HG02885 (cell line): Measurements from ENCODE around the gene KDM2A.
A peak's percentile ranks its signal among the peaks of the same experiment; 100 is the strongest.
"Not testable (repeated sequence)": the region's sequence is repeated elsewhere in the genome, so short reads cannot be mapped to it uniquely, and the experiment has no call there.

Source experiments
- ATAC-seq: cut with Tn5 transposase; IDR thresholded peaks from one replicate; pipeline ENCODE4 v1.9.1; 2021; ENCODE audit warnings: mild to moderate bottlenecking; ENCODE audit not compliant: unreplicated experiment, poor library complexity

Gene KDM2A

GRCh38 chr11:67255864-67256263 lies 136.8 kb downstream of the KDM2A start:
- no peak for ATAC-seq

DNA sequence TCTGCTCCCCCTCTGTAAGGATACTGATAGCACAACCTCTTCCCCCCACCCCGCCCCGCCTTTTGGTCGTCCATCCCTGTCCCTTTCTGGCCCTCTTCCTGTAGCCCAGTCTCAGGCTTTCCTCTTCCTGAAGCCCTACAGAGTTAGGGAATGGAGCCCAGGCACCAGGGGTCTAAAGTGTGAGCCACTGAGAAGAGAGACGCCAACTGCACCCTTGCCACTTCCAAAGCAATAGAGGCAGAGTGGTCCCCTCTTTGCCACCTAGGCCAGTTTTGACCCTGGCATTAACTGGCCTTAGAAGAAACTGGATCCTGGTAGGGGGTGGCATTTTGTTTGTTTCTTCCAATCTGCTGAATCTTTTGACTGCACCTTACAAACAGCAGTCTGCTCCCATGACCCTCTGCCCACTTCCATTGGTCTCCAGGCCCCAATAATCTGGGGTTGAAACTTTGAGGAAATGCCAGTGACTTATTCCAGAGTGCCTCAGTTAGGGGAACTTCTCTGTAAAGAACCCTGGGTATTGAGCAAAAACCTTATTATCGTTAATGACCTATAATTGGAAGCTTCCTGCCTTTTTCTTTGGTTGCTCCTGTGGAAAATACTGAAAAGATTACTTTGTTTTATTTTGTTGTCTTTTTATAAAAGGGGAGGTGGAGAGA lies 137.5 kb downstream of the KDM2A start:
- ATAC-seq, result no peak

- ATAC-seq, result no peak
Observed at GRCh38 chr11:67260406-67260805, 141.3 kb downstream of the KDM2A start.

DNA sequence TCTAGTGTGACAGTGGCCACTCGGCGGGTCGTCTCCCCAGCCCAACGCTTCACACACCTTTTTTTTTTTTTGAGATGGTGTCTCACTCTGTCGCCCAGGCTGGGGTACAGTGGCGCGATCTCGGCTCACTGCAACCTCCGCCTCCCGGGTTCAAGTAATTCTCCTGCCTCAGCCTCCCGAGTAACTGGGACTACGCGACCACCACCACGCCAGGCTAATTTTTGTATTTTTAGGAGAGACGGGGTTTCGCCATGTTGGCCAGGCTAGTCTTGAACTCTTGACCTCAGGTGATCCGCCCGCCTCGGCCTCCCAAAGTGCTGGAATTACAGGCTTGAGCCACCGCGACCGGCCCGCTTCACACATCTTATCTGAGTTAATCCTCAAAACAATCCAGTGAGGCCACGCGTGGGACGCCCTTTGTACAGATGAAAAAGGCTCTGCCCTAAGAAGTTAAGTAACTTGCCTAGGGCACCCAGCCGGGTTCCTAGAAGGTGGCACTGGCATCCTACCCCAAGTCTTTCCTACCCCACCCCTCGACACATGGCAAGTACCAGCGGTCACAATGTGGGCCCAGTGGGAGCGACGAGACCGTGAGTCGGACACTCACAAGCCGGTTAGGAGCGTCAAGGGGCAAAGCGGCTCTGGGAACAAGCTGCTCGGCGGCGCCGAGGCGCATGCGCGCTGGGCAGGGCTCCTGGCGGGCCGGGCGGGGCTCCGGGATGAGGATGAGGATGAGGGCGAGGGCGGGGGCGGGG lies 142.0 kb downstream of the KDM2A start:
- not testable (repeated sequence) for ATAC-seq

DNA sequence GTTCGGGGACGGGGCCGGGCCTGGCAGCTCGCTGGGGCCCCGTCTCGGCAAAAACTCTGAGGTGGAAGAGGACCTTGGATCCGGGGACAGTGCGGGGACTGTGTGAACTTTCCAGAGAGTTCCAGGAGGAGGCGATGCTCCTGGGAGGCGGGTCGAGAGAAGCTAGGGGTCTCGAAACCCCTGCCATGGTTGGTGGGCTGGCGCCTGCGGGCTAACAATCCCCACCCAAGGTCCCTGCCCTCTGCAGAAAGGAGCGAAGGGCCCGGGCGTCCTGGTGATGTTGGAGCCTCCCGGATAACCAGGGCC lies 142.5 kb downstream of the KDM2A start:
- ATAC-seq, result no peak

DNA sequence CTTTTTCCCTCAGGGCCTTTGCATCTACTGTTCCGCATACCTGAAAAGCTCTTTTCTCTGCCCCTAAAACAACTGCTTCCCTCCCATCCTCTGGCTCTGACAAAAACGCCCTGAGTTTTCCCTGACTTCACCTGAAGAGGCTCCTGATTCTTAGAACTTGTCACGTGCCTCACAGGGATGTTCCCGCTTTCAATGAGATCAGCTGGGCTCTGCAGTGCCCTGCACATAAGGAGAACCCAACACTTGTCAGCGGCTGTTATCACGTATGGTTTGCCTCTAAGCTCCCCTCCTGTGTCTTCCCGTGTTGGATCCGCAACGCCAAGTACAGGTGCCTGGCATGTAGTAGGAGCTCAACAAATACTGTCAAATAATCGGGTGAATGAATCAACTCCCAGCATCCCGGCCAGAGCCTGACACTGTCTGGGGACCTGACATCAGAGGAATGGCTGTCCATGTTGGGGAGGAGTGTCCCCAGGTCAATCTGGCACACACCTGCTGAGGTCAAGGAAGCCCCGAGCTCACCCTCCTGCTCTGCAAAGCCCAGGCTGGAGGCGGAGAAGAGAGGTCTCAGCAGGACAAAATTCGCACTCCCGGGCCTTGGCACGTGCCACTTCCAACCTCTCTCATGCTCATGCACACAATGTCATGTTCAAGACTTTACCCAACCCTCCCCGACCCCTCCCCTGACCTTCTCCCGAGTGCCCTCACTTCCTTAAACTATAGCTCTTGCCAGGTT lies 143.1 kb downstream of the KDM2A start:
- ATAC-seq, result no peak

DNA sequence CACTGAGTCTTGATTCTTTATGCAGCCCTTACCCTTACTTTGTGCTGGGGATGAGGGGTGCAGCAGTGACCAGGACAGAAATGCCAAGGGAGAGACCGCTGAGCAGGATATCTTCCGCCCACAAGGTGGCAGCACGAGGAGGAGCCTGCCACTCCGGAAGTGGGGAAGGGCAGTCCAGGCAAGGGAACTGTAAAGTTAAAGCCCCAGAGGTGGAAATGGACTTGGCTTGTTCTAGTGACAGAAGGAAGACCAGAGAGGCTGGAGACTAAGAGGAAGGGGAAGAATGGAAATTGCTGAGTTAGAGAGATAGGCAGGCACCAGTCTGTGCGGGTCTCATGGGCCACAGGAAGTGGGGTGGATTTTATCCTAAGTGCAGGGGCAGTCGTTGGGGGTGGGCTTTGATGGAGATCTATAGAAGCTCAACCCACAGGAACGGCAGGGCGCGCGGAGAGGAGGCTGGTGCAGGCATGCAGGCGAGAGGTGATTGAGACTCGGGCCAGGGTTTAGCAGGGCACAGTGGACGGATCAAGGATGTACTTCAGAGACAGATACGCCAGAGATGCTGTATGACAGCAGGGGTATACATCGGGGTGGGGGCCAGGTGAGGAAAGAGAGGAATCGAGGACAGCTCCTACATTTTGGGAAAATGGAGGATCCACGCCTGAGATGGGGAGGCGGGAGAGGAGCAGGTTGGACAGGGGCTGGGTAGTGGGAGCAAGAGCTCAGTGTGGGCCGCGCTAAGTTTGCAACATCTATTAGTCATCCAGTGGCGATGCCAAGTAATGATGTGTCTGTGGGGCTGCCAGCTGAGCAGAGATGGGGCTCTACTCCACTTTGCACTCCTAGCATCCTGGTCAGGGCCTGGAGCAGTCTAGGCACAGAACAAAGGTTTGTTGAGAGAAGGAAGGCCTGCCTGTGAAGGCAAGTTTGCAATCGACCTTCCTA lies 143.9 kb downstream of the KDM2A start:
- no peak for ATAC-seq

- ATAC-seq, result no peak
Observed at GRCh38 chr11:67264260-67264659, 145.2 kb downstream of the KDM2A start.

- ATAC-seq, result no peak
Observed at GRCh38 chr11:67264877-67265632, 146.0 kb downstream of the KDM2A start.

- peak; percentile 55 for ATAC-seq
Observed at GRCh38 chr11:67265633-67266448, 146.8 kb downstream of the KDM2A start.

GRCh38 chr11:67266449-67267187 lies 147.6 kb downstream of the KDM2A start, which contains the start of gene GRK2:
Gene GRK2 (plus strand): TSS chr11:67266473. CDS start chr11:67266700, 227 bp downstream.
- peak; percentile 26 for ATAC-seq

- ATAC-seq, result no peak
Observed at GRCh38 chr11:67267188-67268080, 148.4 kb downstream of the KDM2A start.

- ATAC-seq, result peak; percentile 43
Observed at GRCh38 chr11:67268081-67268961, 149.3 kb downstream of the KDM2A start.

DNA sequence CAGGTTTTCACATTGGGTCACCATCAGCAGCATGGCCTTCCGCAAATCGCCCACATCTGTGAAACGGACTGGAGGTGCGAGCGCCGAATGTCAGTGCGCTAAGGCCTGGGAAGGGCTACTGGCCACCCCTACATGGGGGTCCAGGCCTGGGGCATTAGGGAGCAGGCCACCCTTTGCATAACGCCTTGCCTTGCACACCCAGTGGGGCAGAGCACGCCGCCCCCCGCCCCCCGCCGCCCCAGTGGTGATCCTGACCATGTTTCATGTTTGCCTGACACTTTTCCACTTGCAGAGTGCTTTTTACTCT lies 149.9 kb downstream of the KDM2A start:
- no peak for ATAC-seq

- ATAC-seq, result no peak
Observed at GRCh38 chr11:67269401-67270255, 150.6 kb downstream of the KDM2A start.
